ENCODE data around the gene CDYL. TPM values are rescaled to one million over a fixed set of nuclear protein-coding genes. Genes with fewer than 3 reads are reported as not detected.
"Not testable (repeated sequence)": the region's sequence is repeated elsewhere in the genome, so short reads cannot be mapped to it uniquely, and the experiment has no call there.

CDYL gene
- total and polyA plus RNA-seq, 10 donors, result 6.8 to 48.4 (median 35.3) TPM

- H3K36me3 ChIP-seq, result peaks cover 0 to 8% (median 0%) of the 10 kb centered on the region in 6 donors
- intact Hi-C loops (cut with DNase I; ENCODE audit: low total_unique reads), result no loop called here
- H3K9me3 ChIP-seq, result peaks cover 8 to 42% (median 35%) of the 10 kb centered on the region in 8 donors
- 79 to 88% (median 86%) methylated on average over 3 of the region's 3 CpGs for WGBS, 5 donors
- H3K4me1 ChIP-seq, result peaks cover 0 to 42% (median 8%) of the 10 kb centered on the region in 6 donors
- no peaks in the 10 kb centered on the region for H3K27me3 ChIP-seq (replicated peaks in 1 of 7)
- TF ChIP-seq CTCF (IDR thresholded peaks at IDR 0.05 in 8 of 11, conservative IDR thresholded peaks at IDR 0.05 in 3 of 11), result no peak
- no peak for TF ChIP-seq POLR2AphosphoS5 (IDR thresholded peaks at IDR 0.05)
- TF ChIP-seq POLR2A (IDR thresholded peaks at IDR 0.05), result no peak
- no peak for DNase-seq
- no peak overlapping the region for H3K4me3 ChIP-seq
- no peak overlapping the region for H3K27ac ChIP-seq
Observed at GRCh38 chr6:4861564-4861963, 85.4 kb downstream of the CDYL start.

- Histone ChIP-seq H3K27ac (no peak overlapping the region), H3K9me3 (peaks cover 9 to 70% (median 59%) of the 10 kb centered on the region in 8 donors), H3K36me3 (peaks cover 0 to 8% (median 0%) of the 10 kb centered on the region in 6 donors), H3K27me3 (replicated peaks in 1 of 7) (no peaks in the 10 kb centered on the region), H3K4me3 (no peak overlapping the region), H3K4me1 (peaks cover 0 to 14% (median 1%) of the 10 kb centered on the region in 6 donors)
- intact Hi-C loops (cut with DNase I; ENCODE audit: low total_unique reads), result no loop called here
- DNase-seq, result no peak
- 71 to 85% (median 84%) methylated on average over 3 of the region's 3 CpGs for WGBS, 5 donors
- no peak for TF ChIP-seq POLR2A (IDR thresholded peaks at IDR 0.05)
- TF ChIP-seq CTCF (IDR thresholded peaks at IDR 0.05 in 8 of 11, conservative IDR thresholded peaks at IDR 0.05 in 3 of 11), result no peak
- no peak for TF ChIP-seq POLR2AphosphoS5 (IDR thresholded peaks at IDR 0.05)
Observed at GRCh38 chr6:4864519-4864918, 88.3 kb downstream of the CDYL start.

GRCh38 chr6:4865006-4865405 is 88.8 kb downstream of the CDYL start:
- H3K4me3 ChIP-seq; H3K27ac ChIP-seq; H3K36me3 ChIP-seq; H3K27me3 ChIP-seq (replicated peaks in 1 of 7); intact Hi-C loops (cut with DNase I; ENCODE audit: low total_unique reads); DNase-seq: not testable (repeated sequence)
- peaks cover 0 to 11% (median 1%) of the 10 kb centered on the region in 6 donors for H3K4me1 ChIP-seq
- 97 to 99% (median 99%) methylated on average over 4 of the region's 4 CpGs for WGBS, 5 donors
- peaks cover 9 to 70% (median 59%) of the 10 kb centered on the region in 8 donors for H3K9me3 ChIP-seq

DNA sequence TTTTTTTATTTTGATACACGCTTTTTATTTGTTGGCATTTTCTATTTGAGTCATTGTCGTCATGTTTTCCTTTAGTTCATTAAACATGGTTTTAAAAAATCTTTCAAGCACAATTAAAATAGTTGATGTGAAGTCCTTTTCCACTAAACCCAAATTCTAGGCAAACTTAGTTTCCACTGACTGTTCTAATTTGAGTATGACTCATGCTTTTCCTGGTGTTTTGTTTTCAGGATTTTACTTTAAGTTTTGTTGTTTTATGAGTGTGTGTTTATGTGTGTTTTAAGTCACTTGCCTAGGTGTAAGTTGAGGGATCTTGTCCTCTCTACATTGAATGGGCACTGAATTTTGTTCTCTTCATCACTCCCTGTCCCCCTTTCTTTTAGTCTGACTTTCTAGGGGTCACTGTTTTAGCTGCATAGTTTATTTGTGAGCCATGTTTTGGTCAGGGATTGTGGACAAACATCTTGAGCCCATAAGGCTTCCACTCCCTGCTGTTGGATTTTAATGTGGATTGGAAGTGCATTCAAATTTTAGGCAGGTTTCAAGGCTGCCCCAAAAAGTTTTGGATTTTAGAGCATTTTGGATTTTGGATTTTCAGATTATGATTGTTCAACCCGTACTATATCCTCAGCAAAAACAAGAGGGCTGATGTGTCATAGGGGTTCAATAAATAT is 94.8 kb downstream of the CDYL start:
- intact Hi-C loops (cut with DNase I; ENCODE audit: low total_unique reads), result no loop called here
- no peak for TF ChIP-seq POLR2AphosphoS5 (IDR thresholded peaks at IDR 0.05)
- peaks cover 0 to 39% (median 27%) of the 10 kb centered on the region in 8 donors for H3K9me3 ChIP-seq
- no peaks in the 10 kb centered on the region for H3K27me3 ChIP-seq (replicated peaks in 1 of 7)
- H3K4me3 ChIP-seq, result no peak overlapping the region
- whole genome bisulfite sequencing, 5 donors, result 89 to 98% (median 94%) methylated on average over 3 of the region's 3 CpGs
- no peak overlapping the region for H3K27ac ChIP-seq
- H3K36me3 ChIP-seq, result no peaks in the 10 kb centered on the region
- H3K4me1 ChIP-seq, result peaks cover 0 to 7% (median 2%) of the 10 kb centered on the region in 6 donors
- DNase-seq, result no peak

- DNase-seq, result no peak
- TF ChIP-seq POLR2AphosphoS5 (IDR thresholded peaks at IDR 0.05) (no peak), POLR2A (IDR thresholded peaks at IDR 0.05) (no peak), CTCF (IDR thresholded peaks at IDR 0.05 in 8 of 11, conservative IDR thresholded peaks at IDR 0.05 in 3 of 11) (no peak)
- Histone ChIP-seq H3K27ac (no peak overlapping the region), H3K4me1 (peaks cover 0 to 15% (median 2%) of the 10 kb centered on the region in 6 donors), H3K4me3 (no peak overlapping the region), H3K9me3 (peaks cover 0 to 31% (median 20%) of the 10 kb centered on the region in 8 donors), H3K27me3 (replicated peaks in 1 of 7) (no peaks in the 10 kb centered on the region), H3K36me3 (no peaks in the 10 kb centered on the region)
- intact Hi-C loops (cut with DNase I; ENCODE audit: low total_unique reads), result no loop called here
- WGBS, 5 donors, result 93 to 98% (median 96%) methylated on average over 5 of the region's 5 CpGs
Observed at GRCh38 chr6:4871825-4872224, 95.6 kb downstream of the CDYL start.
